Retinal pigment epithelial cell (primary cell): ENCODE results near the gene PNN.
"Not testable (repeated sequence)": the region's sequence is repeated elsewhere in the genome, so short reads cannot be mapped to it uniquely, and the experiment has no call there.

Source experiments
- DNase-seq: peaks from one replicate; pipeline ENCODE4 v3.0.0-alpha.2; 2010; ENCODE audit warnings: low read depth
- H3K4me3 ChIP-seq: 2 replicates; pipeline ENCODE4 v1.5.1; 2011; ENCODE audit warnings: mild to moderate bottlenecking, low read length, control low read depth, moderate library complexity
- TF ChIP-seq, protein P1 (sequence below): conservative IDR thresholded peaks from 2 replicates; pipeline ENCODE4 v1.5.1; 2011; ENCODE audit warnings: low read depth, low read length, control low read depth, inconsistent platforms

PNN gene

DNA sequence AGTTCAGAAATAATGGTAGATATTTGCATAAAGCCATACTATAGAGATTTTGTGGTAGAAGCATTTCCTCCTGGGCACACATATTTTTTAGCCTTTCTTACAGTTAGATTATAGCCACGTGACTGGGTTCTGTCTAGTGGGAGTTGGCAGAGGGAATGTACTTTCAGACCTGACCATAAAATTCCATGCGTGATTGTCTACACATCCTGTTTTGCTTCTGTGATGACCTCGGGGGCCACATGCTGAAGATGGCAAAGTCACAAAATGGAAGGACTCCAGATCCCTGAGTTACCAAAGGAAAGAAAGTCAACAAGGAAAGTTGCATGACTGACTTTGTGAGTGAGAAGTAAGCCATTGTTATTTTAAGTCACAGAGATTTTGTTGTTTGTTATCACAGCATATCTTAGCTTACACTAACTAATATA lies 44.0 kb downstream of the PNN start:
- DNase-seq: no peak
- TF ChIP-seq, protein P1, sequence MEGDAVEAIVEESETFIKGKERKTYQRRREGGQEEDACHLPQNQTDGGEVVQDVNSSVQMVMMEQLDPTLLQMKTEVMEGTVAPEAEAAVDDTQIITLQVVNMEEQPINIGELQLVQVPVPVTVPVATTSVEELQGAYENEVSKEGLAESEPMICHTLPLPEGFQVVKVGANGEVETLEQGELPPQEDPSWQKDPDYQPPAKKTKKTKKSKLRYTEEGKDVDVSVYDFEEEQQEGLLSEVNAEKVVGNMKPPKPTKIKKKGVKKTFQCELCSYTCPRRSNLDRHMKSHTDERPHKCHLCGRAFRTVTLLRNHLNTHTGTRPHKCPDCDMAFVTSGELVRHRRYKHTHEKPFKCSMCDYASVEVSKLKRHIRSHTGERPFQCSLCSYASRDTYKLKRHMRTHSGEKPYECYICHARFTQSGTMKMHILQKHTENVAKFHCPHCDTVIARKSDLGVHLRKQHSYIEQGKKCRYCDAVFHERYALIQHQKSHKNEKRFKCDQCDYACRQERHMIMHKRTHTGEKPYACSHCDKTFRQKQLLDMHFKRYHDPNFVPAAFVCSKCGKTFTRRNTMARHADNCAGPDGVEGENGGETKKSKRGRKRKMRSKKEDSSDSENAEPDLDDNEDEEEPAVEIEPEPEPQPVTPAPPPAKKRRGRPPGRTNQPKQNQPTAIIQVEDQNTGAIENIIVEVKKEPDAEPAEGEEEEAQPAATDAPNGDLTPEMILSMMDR: no peak
- no peak overlapping the region for H3K4me3 ChIP-seq

DNA sequence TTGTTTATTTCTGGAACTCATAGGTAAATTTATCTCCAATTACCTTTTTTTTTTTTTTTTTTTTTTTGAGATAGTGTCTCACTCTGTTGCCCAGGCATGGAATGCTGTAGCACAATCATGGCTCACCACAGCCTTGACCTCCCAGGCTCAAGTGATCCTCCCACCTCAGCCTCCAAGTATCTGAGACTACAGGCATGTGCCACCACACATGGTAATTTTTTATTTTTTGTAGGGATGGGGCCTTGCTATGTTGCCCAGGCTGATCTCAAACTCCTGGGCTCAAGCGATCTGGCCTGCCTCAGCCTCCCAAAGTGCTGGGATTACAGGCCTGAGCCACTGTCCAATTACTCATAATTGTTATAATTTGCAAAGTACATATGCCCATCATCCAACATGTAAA lies 45.4 kb downstream of the PNN start:
- not testable (repeated sequence) for DNase-seq, H3K4me3 ChIP-seq

DNA sequence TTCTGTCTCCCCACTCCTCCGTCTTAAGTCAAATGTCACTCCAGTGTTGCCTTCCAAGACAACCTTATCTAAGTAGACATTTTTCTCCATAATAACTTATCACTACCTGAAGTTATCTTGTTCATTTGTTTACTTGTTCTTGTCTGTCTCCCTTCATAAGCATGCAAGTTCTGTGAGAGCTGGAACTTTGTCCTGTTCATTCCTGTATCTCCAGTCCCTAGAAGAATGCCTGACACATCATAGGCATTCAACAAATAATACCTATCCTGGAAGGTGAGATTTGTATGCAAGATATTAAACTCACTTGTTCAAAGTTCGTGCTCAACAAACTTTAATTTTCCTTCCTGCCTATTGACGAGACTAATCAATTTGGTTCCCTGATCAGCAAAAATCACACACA lies 53.0 kb downstream of the PNN start:
- H3K4me3 ChIP-seq: no peak overlapping the region
- TF ChIP-seq, protein P1: no peak
- DNase-seq: no peak

DNA sequence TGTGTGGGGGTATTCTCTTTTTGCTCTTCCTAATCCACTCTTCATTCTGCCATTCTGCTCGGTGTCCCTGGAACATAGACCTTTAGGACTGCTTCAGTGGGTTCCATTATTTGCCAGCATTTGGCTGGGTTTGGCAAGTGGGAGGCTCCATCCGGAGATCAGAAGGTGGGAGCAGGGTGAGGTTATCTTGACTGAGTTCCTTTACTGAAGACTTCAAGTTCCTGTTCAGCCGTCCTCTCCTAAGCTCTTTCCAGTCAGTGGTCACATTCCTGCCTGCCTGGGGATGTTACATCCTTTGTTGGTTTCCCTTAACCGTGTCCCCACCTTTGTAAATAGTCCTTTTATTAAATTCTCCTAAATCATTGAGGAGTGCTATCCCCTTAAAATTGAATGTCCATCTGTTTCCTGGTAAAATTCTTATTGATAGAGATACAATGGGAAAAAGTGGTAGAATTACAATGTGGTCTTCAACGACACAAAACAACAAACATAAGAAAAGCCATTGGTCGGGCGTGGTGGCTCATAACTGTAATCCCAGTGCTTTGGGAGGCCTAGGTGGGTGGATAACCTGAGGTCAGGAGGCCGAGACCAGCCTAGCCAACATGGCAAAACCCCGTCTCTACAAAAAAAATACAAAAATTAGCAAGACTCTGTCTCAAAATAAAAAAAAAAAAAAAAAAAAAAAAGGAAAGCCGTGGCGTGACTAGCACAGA lies 53.6 kb downstream of the PNN start:
- DNase-seq: no peak
- TF ChIP-seq, protein P1: no peak
- no peak overlapping the region for H3K4me3 ChIP-seq

DNA sequence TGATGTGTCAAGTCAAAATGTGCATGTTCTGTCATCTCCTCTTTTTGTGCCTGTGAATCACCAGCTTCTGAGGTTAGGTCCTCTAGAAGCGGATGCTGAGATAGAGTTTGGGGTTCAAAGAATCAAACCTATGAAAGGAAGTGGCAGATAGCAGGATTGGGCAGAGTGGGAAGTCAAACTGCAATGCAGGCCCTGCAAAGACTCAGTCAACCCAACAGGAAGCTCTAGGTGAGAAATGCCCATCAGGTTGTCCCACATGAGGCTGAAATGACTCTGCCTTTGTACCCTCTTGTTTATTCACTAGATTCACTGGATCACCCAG lies 54.1 kb downstream of the PNN start:
- H3K4me3 ChIP-seq: no peak overlapping the region
- TF ChIP-seq, protein P1: no peak
- DNase-seq: no peak

DNA sequence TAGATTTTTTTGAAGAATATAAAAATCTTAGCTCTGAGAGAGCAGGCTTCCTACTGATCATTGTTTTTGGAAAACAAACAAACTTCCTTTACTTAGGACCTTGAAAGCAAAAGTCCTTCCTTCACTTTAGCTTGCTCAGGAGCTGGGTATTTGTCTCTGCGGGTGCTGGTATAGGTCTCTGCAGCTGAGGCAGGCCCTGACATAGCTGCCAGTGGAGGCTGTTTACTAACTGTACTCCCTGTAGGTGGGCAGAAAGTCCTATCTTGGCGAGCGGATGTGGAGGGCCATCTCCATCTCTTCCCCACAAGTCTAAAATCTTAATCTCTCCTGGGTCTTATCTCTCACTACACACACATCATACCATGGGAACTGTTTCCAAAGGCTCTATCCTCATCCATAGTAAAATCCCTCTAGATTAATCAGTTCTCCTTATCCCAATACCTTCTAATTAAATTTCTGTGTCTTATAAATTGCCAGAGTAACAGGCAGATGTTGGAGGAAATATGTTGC lies 54.6 kb downstream of the PNN start:
- TF ChIP-seq, protein P1: no peak
- no peak overlapping the region for H3K4me3 ChIP-seq
- no peak for DNase-seq

DNA sequence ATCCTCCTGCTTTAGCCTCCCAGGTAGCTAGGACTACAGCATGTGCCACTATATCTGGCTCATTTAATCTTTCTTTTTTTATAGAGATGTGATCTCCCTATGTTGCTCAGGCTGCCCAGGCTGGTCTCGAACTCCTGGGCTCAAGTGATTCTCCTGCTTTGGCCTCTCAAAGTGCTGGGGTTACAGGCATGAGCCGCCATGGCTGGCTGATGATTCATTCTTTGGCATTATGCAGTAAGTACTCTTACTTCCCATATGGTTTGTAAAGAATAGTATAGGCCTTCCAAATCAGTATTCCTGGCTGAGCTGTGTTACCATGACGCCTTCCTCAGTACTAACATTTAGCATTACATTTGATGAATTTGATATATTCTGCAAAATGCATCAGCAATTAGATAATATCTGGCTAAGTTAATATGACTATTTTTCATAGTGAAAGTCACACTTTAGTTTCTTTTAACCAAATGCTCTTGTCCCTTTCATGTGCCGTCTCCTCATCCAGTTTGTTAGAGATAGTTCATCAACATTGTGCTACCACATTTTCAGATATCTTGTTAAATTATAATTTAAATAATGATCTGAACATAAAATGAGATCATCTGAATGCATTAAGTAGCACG lies 55.5 kb downstream of the PNN start:
- TF ChIP-seq, protein P1: no peak
- H3K4me3 ChIP-seq: no peak overlapping the region
- DNase-seq: no peak
